22Rv1 (cell line): Measurements from ENCODE around the gene NRXN3.
A peak's percentile ranks its signal among the peaks of the same experiment; 100 is the strongest.

Source experiments
- CTCF ChIP-seq: fragments of 450-650 bp; IDR thresholded peaks from 2 replicates; pipeline ENCODE4 v1.5.1; 2017; ENCODE audit warnings: mild to moderate bottlenecking
- ZFX ChIP-seq: fragments of 450-650 bp; IDR thresholded peaks from 2 replicates; pipeline ENCODE4 v1.6.1; 2017; ENCODE audit warnings: antibody characterized with exemption, borderline replicate concordance

- TF ChIP-seq CTCF (peak; percentile 19; the same call in 1 of the 2 replicates), ZFX (no peak)
These were observed 15.3 kb upstream of the NRXN3 start for GRCh38 chr14:78154827-78155226.
